Activated B cell treated with CpG ODN at 0.5 μM for 24 hours (primary cell): Measurements from ENCODE around the gene MEIKIN. TPM values are rescaled to one million over a fixed set of nuclear protein-coding genes. Genes with fewer than 3 reads are reported as not detected.

Experiments used
- ATAC-seq: fragments of 200-7000 bp; cut with Tn5 transposase; one replicate; pipeline ENCODE4 v1.10.0; 2021; ENCODE audit warnings: low read depth, mild to moderate bottlenecking, moderate library complexity
- CTCF ChIA-PET: fragments of 350-600 bp; sonication (Branson Sonifier 250); formaldehyde crosslinking; loops from one replicate; lab custom pipeline; 2021; ENCODE audit warnings: antibody characterized with exemption; lab: Charles Lee
- POLR2A ChIA-PET: fragments of 350-600 bp; sonication (Branson Sonifier 250); formaldehyde crosslinking; loops from one replicate; lab custom pipeline; 2021; ENCODE audit warnings: antibody characterized with exemption; lab: Charles Lee
- DNase-seq: peaks from one replicate; pipeline ENCODE4 v3.0.0; 2022
- H3K27ac Mint-ChIP-seq: one replicate; pipeline ENCODE4 v1.8.0; 2020; ENCODE audit warnings: mixed read lengths
- H3K27me3 Mint-ChIP-seq: one replicate; pipeline ENCODE4 v1.8.0; 2021; ENCODE audit warnings: mixed read lengths
- H3K36me3 Mint-ChIP-seq: one replicate; pipeline ENCODE4 v1.8.0; 2021; ENCODE audit warnings: low read depth, mixed read lengths
- H3K4me1 Mint-ChIP-seq: one replicate; pipeline ENCODE4 v1.8.0; 2021; ENCODE audit warnings: mixed read lengths
- H3K4me3 Mint-ChIP-seq: one replicate; pipeline ENCODE4 v1.8.0; 2020; ENCODE audit warnings: mild to moderate bottlenecking, mixed read lengths
- H3K9me3 Mint-ChIP-seq: one replicate; pipeline ENCODE4 v1.8.0; 2020; ENCODE audit warnings: mixed read lengths
- intact Hi-C: fragments of 100-400 bp; cut with micrococcal nuclease; formaldehyde crosslinking; loops from one replicate; pipeline ENCODE4 v1.15.1; 2024
- total RNA-seq: library from RNA; stranded (reverse); gene quantifications from 2 replicates; pipeline ENCODE4 v1.2.3, GENCODE V29; 2022
- TF ChIP-seq, protein P1 (sequence below): fragments of 200-600 bp; IDR thresholded peaks from one replicate; pipeline ENCODE4 v1.8.0; 2022; ENCODE audit warnings: antibody characterized with exemption, mild to moderate bottlenecking

MEIKIN gene
- total RNA-seq, 1 donor from 2014 or later: not detected

DNA sequence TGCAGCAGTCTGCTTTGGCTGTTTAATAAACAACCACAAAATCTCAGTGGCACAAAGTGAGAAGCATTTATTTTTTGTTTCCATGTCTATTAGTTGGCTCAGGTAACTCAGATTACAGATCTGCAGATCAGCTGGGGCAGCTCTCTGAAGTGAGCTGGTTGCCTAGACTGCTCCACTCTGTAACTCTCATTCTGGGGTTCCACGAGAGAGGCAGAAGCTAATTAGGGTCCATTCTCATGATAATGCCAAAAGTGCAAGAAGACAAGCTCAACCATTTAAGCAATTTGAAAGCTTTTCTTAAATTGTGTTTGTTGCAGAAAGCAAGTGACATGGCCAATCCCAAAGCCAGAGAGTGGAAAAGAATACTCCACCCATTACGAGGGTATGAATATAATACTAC lies 13.2 kb downstream of the MEIKIN start:
- POLR2A ChIA-PET: no interaction called here
- intact Hi-C loops: no loop called here
- H3K27me3 Mint-ChIP-seq: peaks cover 10% of the 10 kb centered on the region
- DNase-seq (no peak), ATAC-seq (no peak)
- CTCF ChIA-PET: no interaction called here
- H3K36me3 Mint-ChIP-seq: peaks cover 2% of the 10 kb centered on the region
- peaks cover 28% of the 10 kb centered on the region for H3K9me3 Mint-ChIP-seq
- H3K4me1 Mint-ChIP-seq: no peaks in the 10 kb centered on the region
- no peak overlapping the region for H3K4me3 Mint-ChIP-seq
- H3K27ac Mint-ChIP-seq: no peak overlapping the region
- TF ChIP-seq, protein P1, sequence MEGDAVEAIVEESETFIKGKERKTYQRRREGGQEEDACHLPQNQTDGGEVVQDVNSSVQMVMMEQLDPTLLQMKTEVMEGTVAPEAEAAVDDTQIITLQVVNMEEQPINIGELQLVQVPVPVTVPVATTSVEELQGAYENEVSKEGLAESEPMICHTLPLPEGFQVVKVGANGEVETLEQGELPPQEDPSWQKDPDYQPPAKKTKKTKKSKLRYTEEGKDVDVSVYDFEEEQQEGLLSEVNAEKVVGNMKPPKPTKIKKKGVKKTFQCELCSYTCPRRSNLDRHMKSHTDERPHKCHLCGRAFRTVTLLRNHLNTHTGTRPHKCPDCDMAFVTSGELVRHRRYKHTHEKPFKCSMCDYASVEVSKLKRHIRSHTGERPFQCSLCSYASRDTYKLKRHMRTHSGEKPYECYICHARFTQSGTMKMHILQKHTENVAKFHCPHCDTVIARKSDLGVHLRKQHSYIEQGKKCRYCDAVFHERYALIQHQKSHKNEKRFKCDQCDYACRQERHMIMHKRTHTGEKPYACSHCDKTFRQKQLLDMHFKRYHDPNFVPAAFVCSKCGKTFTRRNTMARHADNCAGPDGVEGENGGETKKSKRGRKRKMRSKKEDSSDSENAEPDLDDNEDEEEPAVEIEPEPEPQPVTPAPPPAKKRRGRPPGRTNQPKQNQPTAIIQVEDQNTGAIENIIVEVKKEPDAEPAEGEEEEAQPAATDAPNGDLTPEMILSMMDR: no peak

DNA sequence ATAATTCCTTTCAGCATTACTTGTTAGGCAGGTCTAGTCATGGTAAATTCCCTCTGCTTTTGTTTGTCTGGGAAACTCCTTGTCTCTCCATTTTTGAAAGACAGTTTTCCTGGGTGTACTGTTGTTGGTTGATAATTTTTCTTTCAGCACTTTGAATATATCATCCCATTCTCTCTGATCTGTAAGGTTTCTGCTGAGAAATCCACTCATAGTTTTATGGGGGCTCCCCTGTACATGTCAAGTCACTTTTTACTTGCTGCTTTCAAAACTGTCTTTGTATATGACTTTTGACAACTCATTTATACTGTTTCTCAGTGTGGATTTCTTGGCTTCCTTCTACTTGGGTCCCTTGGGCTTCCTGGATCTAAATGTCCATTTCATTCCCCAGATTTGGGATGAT lies 16.5 kb downstream of the MEIKIN start:
- H3K36me3 Mint-ChIP-seq: peaks cover 2% of the 10 kb centered on the region
- TF ChIP-seq, protein P1: no peak
- H3K27me3 Mint-ChIP-seq: peaks cover 16% of the 10 kb centered on the region
- ChIA-PET POLR2A (no interaction called here), CTCF (no interaction called here)
- H3K9me3 Mint-ChIP-seq: peaks cover 43% of the 10 kb centered on the region
- H3K4me3 Mint-ChIP-seq: no peak overlapping the region
- H3K4me1 Mint-ChIP-seq: no peaks in the 10 kb centered on the region
- no peak overlapping the region for H3K27ac Mint-ChIP-seq
- ATAC-seq: no peak
- intact Hi-C loops: no loop called here
- no peak for DNase-seq

DNA sequence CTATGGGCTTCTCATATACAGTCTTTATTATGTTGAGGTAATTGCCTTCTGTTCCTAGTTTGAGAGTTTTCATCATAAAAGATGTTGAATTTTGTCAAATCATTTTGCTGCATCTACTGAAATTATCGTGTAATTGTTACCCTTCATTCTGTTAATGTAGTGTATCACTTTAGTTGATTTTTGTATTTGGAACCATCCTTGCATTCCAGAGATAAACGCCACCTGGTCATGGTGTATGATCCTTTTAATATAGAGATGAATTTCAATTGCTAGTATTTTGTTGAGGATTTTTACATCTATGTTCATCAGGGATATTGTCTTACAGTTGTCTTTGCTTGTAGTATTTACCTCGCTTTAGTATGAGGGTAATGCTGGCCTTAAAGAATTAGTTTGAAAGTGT lies 19.3 kb downstream of the MEIKIN start:
- TF ChIP-seq, protein P1: no peak
- no peak overlapping the region for H3K27ac Mint-ChIP-seq
- peaks cover 2% of the 10 kb centered on the region for H3K36me3 Mint-ChIP-seq
- H3K9me3 Mint-ChIP-seq: peaks cover 43% of the 10 kb centered on the region
- no peak for DNase-seq
- intact Hi-C loops: no loop called here
- H3K27me3 Mint-ChIP-seq: peaks cover 8% of the 10 kb centered on the region
- POLR2A ChIA-PET: no interaction called here
- no peaks in the 10 kb centered on the region for H3K4me1 Mint-ChIP-seq
- ATAC-seq: no peak
- no peak overlapping the region for H3K4me3 Mint-ChIP-seq
- CTCF ChIA-PET: no interaction called here

DNA sequence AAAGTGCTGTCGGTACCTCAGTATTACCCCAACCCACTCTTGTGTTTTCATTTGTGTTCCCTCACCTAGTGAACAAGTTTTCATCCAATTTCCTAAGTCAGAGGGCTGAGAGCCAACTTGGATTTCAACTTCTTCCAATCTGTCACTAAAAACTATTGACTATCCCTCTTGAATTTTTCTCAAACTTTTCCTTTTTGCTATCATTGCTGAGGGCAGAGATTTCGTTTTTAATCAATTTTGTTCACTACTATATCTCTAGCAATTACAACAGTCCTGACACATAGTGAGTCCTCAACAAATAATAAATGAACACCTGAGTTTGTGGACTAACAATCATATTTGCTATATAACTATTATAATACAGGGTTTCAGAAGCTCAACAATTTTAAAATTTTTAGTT lies 29.0 kb downstream of the MEIKIN start:
- no peaks in the 10 kb centered on the region for H3K36me3 Mint-ChIP-seq
- POLR2A ChIA-PET: no interaction called here
- H3K4me1 Mint-ChIP-seq: no peaks in the 10 kb centered on the region
- peaks cover 5% of the 10 kb centered on the region for H3K27me3 Mint-ChIP-seq
- CTCF ChIA-PET: no interaction called here
- no peak overlapping the region for H3K27ac Mint-ChIP-seq
- TF ChIP-seq, protein P1: no peak
- intact Hi-C loops: no loop called here
- ATAC-seq (no peak), DNase-seq (no peak)
- no peak overlapping the region for H3K4me3 Mint-ChIP-seq
- peaks cover 4% of the 10 kb centered on the region for H3K9me3 Mint-ChIP-seq

- no peak for ATAC-seq
- Mint-ChIP-seq H3K9me3 (peaks cover 8% of the 10 kb centered on the region), H3K4me1 (no peaks in the 10 kb centered on the region), H3K27me3 (peaks cover 5% of the 10 kb centered on the region), H3K27ac (no peak overlapping the region), H3K4me3 (no peak overlapping the region), H3K36me3 (no peaks in the 10 kb centered on the region)
- intact Hi-C loops: no loop called here
- ChIA-PET CTCF (no interaction called here), POLR2A (no interaction called here)
- TF ChIP-seq, protein P1: no peak
- DNase-seq: no peak
These were observed 31.0 kb downstream of the MEIKIN start for GRCh38 chr5:131914472-131914871.
